Measurements from ENCODE around the gene STRN.

- TF ChIP-seq CTCF (conservative IDR thresholded peaks at IDR 0.05; ENCODE audit: low read length) = no peak
- no peak for TF ChIP-seq EZH2phosphoT487 (IDR thresholded peaks at IDR 0.05; ENCODE audit: borderline replicate concordance, low read depth, low read length)
Measured at GRCh38 chr2:36886664-36887063, 79.7 kb downstream of the STRN start.
